Activated naive CD8-positive, alpha-beta T cell treated with anti-CD3 and anti-CD28 coated beads, Interleukin-2, amount 10 ng/mL, durations not matched to agents 7 days and 5 days (primary cell): ENCODE data around the gene LSAMP. TPM values are rescaled to one million over a fixed set of nuclear protein-coding genes. Genes with fewer than 3 reads are reported as not detected.

Source experiments
- ATAC-seq: fragments of 150-1000 bp; cut with Tn5 transposase; one replicate; pipeline ENCODE4 v1.10.0; 2021; ENCODE audit warnings: low read depth, moderate library complexity
- POLR2A ChIA-PET: fragments of 350-600 bp; sonication (Branson Sonifier 250); formaldehyde crosslinking; loops from one replicate; lab custom pipeline; 2021; ENCODE audit warnings: antibody characterized with exemption; lab: Charles Lee
- DNase-seq: peaks from one replicate; pipeline ENCODE4 v3.0.0; 2021
- H3K27ac Mint-ChIP-seq: one replicate; pipeline ENCODE4 v1.8.0; 2022; ENCODE audit warnings: mild to moderate bottlenecking, mixed read lengths
- H3K27me3 Mint-ChIP-seq: one replicate; pipeline ENCODE4 v1.8.0; 2022; ENCODE audit warnings: mild to moderate bottlenecking, moderate library complexity, mixed read lengths
- H3K36me3 Mint-ChIP-seq: one replicate; pipeline ENCODE4 v1.8.0; 2021; ENCODE audit warnings: mild to moderate bottlenecking, mixed read lengths
- H3K4me1 Mint-ChIP-seq: one replicate; pipeline ENCODE4 v1.8.0; 2021; ENCODE audit warnings: mixed read lengths
- H3K4me3 Mint-ChIP-seq: one replicate; pipeline ENCODE4 v1.8.0; 2022; ENCODE audit warnings: mild to moderate bottlenecking, moderate library complexity, mixed read lengths
- H3K9me3 Mint-ChIP-seq: one replicate; pipeline ENCODE4 v1.8.0; 2021; ENCODE audit warnings: mixed read lengths
- total RNA-seq, 2 experiments: library from RNA; stranded (reverse); gene quantifications; one replicate each; pipeline ENCODE4 v1.2.3, GENCODE V29; 2021

LSAMP gene
- total RNA-seq: not detected

GRCh38 chr3:116445311-116445841 is at the start of gene LSAMP:
Gene LSAMP (minus strand): TSS chr3:116445487.
- no peak within 1 kb of the TSS for H3K27ac Mint-ChIP-seq
- H3K4me1 Mint-ChIP-seq: no peaks in the 10 kb centered on the region
- H3K27me3 Mint-ChIP-seq: peaks cover 2% of the 10 kb centered on the region
- no peaks in the 10 kb centered on the region for H3K36me3 Mint-ChIP-seq
- ATAC-seq (no peak), DNase-seq (no peak)
- H3K9me3 Mint-ChIP-seq: peaks cover 2% of the 10 kb centered on the region
- H3K4me3 Mint-ChIP-seq: no peak within 1 kb of the TSS
- POLR2A ChIA-PET: no interaction called here

DNA sequence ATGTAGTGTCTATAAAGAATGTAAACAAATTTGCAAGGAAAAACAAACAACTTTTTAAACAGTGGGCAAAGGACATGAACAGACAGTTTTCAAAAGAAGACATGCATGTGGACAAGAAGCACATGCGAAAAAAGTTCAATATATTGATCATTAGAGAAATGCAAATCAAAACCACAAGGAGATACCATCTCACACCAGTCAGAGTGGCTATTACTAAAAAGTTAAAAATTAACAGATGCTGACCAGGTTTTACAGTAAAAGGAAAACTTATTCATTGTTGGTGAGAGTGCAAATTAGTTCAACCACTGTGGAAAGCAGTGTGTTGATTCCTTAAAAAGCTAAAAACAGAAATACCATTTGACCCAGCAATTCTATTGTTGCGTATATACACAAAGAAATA is 47.1 kb upstream of the LSAMP start:
- no peaks in the 10 kb centered on the region for H3K36me3 Mint-ChIP-seq

GRCh38 chr3:116483135-116483534 is 37.8 kb upstream of the LSAMP start:
- ATAC-seq (no peak), DNase-seq (no peak)
- Mint-ChIP-seq H3K27me3 (no peaks in the 10 kb centered on the region), H3K4me1 (no peaks in the 10 kb centered on the region), H3K9me3 (peaks cover 10% of the 10 kb centered on the region), H3K36me3 (no peaks in the 10 kb centered on the region), H3K27ac (no peak overlapping the region), H3K4me3 (no peak overlapping the region)
- POLR2A ChIA-PET: no interaction called here

More for the DNA sequence above, 47.1 kb upstream of the LSAMP start:
- POLR2A ChIA-PET: no interaction called here
- no peak for DNase-seq
- H3K4me3 Mint-ChIP-seq: no peak overlapping the region
- no peaks in the 10 kb centered on the region for H3K4me1 Mint-ChIP-seq
- no peaks in the 10 kb centered on the region for H3K27me3 Mint-ChIP-seq
- ATAC-seq: no peak
- H3K9me3 Mint-ChIP-seq: peaks cover 12% of the 10 kb centered on the region
- no peak overlapping the region for H3K27ac Mint-ChIP-seq

- POLR2A ChIA-PET: no interaction called here
- no peak for DNase-seq
- Mint-ChIP-seq H3K4me3 (no peak overlapping the region), H3K9me3 (peaks cover 8% of the 10 kb centered on the region), H3K36me3 (no peaks in the 10 kb centered on the region), H3K4me1 (no peaks in the 10 kb centered on the region), H3K27me3 (no peaks in the 10 kb centered on the region), H3K27ac (no peak overlapping the region)
- ATAC-seq: no peak
These were observed 31.4 kb upstream of the LSAMP start for GRCh38 chr3:116476691-116477090.

DNA sequence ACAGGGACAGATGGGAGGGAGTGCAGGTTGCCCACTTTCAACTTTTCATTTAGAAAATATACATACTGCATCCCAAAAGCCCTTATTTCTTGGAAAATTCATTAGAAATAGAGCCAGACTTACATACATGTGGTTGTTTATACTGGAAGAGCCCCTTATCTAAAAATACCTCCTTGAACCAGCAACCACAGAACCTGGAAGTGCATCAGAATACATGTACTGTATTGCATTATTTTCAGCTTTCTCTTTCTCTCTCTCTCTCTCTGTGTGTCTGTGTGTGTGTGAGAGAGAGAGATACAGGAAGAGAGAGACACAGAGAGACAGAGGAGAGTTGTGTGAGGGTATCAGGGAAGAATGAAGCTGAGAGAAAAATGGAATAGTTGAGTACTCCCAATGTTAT is 29.5 kb upstream of the LSAMP start:
- H3K4me1 Mint-ChIP-seq: no peaks in the 10 kb centered on the region
- DNase-seq: no peak
- no peak for ATAC-seq
- POLR2A ChIA-PET: no interaction called here
- H3K9me3 Mint-ChIP-seq: peaks cover 8% of the 10 kb centered on the region
- H3K27me3 Mint-ChIP-seq: no peaks in the 10 kb centered on the region
- no peak overlapping the region for H3K4me3 Mint-ChIP-seq
- H3K36me3 Mint-ChIP-seq: no peaks in the 10 kb centered on the region
- no peak overlapping the region for H3K27ac Mint-ChIP-seq

DNA sequence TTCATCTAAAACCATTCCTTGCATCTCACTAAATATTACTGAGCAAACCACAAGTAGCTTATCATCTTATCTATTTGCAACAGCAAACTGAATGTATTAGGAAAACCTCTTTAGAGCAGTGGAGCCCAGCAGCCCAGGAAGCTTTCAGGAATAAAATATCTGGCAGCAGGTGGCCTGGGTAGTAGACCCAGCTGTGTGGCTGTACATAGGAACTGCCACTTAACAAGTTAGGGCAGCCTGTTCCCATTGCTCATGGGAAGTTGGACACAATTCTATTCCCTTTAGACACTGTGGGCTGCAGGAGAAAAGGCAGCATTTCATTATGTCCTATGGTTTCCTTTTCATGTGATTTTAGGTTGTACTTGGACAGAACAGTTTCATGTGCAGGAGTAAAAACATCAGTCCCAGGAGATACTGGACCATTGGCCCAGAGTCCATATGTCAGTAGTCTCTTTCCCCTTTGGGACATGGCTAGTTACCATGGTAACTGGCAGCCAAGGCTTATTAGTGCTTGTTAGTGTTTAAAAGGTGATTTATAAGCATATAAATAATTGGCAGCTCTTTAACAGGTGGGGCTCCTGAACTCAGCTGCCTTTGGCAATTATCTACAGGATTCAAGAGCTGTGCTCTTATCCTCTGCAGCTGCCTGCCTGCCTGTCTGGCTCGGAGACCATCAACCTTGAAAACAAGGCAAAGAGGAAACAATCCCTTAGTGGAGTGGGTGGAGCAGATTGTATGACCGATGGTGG is 28.9 kb upstream of the LSAMP start:
- Mint-ChIP-seq H3K27ac (no peak overlapping the region), H3K9me3 (peaks cover 5% of the 10 kb centered on the region)

DNA sequence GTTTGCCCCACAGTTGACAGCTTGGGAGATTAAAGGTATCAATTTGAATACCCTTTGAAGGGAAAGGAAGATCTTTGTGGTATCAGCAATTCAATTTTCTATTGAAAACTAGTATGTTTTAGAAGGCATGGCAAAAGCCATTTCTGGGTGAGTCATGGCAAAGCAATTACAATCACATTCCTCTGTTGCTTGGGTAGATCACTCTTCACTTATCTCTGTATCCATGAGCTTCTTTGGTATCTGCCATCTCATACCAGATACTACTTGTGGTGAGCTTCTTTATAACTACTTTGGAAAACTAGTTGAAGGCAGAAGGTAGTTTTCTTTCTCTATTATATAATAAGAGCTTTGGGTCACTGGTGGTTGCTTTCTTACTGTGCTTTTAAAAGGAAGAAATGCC is 28.3 kb upstream of the LSAMP start:
- no peak overlapping the region for H3K4me3 Mint-ChIP-seq
- DNase-seq (no peak), ATAC-seq (no peak)
- no peaks in the 10 kb centered on the region for H3K4me1 Mint-ChIP-seq
- H3K9me3 Mint-ChIP-seq: peaks cover 2% of the 10 kb centered on the region
- H3K27ac Mint-ChIP-seq: no peak overlapping the region
- H3K36me3 Mint-ChIP-seq: no peaks in the 10 kb centered on the region
- POLR2A ChIA-PET: no interaction called here
- no peaks in the 10 kb centered on the region for H3K27me3 Mint-ChIP-seq

More for the DNA sequence above, 28.9 kb upstream of the LSAMP start:
- no peaks in the 10 kb centered on the region for H3K4me1 Mint-ChIP-seq
- H3K4me3 Mint-ChIP-seq: no peak overlapping the region
- DNase-seq: no peak
- H3K36me3 Mint-ChIP-seq: no peaks in the 10 kb centered on the region
- no peak for ATAC-seq
- POLR2A ChIA-PET: no interaction called here
- H3K27me3 Mint-ChIP-seq: no peaks in the 10 kb centered on the region

GRCh38 chr3:116470605-116471197 is 25.4 kb upstream of the LSAMP start:
- Mint-ChIP-seq H3K4me1 (no peaks in the 10 kb centered on the region), H3K4me3 (no peak overlapping the region), H3K27me3 (no peaks in the 10 kb centered on the region), H3K36me3 (no peaks in the 10 kb centered on the region), H3K27ac (no peak overlapping the region), H3K9me3 (peaks cover 2% of the 10 kb centered on the region)
- DNase-seq (no peak), ATAC-seq (no peak)
- POLR2A ChIA-PET: no interaction called here

- H3K36me3 Mint-ChIP-seq: no peaks in the 10 kb centered on the region
- H3K9me3 Mint-ChIP-seq: peaks cover 2% of the 10 kb centered on the region
- no peak for ATAC-seq
- no peaks in the 10 kb centered on the region for H3K27me3 Mint-ChIP-seq
- POLR2A ChIA-PET: no interaction called here
- H3K4me1 Mint-ChIP-seq: no peaks in the 10 kb centered on the region
- no peak overlapping the region for H3K27ac Mint-ChIP-seq
- no peak for DNase-seq
- no peak overlapping the region for H3K4me3 Mint-ChIP-seq
These were observed 24.3 kb upstream of the LSAMP start for GRCh38 chr3:116469546-116469945.

DNA sequence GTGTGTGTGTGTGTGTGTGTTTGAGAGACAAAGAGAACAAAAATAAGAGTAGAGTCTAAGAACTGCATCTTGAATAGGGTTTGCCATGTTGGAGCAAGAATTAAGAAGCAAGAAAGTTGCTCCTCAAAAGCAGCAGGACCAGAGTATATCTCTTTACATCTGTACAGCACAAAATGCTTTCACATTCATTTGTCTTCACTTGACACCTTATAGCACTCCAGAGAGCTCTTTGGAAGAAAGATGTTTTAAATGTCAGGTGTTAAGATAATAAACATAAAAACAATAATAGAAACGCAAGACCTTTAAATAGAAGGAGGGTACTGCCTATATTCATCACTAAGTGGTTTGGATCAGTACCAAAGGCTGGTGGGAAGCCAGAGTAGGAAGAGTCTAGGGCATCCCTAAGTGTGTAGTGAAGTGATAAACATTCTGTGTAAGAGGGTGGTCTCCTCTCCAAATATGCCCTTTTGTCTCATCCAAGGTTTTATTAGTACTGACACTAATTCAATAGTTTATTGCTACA is 19.1 kb upstream of the LSAMP start:
- POLR2A ChIA-PET: no interaction called here
- no peaks in the 10 kb centered on the region for H3K27me3 Mint-ChIP-seq
- H3K36me3 Mint-ChIP-seq: no peaks in the 10 kb centered on the region
- ATAC-seq (no peak), DNase-seq (no peak)
- H3K4me3 Mint-ChIP-seq: no peak overlapping the region
- no peaks in the 10 kb centered on the region for H3K4me1 Mint-ChIP-seq
- no peaks in the 10 kb centered on the region for H3K9me3 Mint-ChIP-seq
- no peak overlapping the region for H3K27ac Mint-ChIP-seq

DNA sequence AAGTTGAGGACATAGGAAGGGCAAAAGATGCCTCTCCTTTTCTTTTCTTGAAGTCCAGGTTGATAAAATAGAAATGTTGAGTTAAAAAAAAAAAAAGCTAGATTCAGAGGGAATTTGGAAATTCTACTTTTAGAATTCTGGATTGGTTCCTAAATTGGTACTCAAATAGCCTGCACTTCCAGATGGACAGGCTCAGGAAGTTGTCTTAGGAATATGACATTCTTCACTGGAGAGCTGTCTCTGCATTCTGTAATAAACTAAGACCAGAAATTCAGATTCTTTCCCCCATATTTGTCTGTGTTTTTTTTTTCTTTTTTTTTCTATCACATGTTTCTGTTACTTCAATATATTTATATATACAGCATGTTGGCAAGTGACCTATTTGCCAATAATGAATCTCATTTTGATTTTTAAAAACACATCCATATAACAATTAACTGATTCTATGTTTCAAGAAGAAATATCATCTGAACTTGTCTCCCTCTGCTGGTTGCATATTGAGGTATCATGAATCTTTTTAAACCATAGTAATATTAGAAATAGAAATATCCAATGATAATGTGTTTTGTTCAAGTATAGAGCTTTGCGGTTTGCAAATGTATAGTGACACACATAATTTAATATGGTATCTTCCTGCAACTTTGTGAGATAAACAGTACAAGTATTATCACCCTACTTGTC is 8.5 kb upstream of the LSAMP start:
- POLR2A ChIA-PET: no interaction called here
- Mint-ChIP-seq H3K36me3 (no peaks in the 10 kb centered on the region), H3K9me3 (peaks cover 4% of the 10 kb centered on the region), H3K27me3 (no peaks in the 10 kb centered on the region), H3K4me3 (no peak overlapping the region), H3K4me1 (no peaks in the 10 kb centered on the region), H3K27ac (no peak overlapping the region)
- DNase-seq (no peak), ATAC-seq (no peak)

DNA sequence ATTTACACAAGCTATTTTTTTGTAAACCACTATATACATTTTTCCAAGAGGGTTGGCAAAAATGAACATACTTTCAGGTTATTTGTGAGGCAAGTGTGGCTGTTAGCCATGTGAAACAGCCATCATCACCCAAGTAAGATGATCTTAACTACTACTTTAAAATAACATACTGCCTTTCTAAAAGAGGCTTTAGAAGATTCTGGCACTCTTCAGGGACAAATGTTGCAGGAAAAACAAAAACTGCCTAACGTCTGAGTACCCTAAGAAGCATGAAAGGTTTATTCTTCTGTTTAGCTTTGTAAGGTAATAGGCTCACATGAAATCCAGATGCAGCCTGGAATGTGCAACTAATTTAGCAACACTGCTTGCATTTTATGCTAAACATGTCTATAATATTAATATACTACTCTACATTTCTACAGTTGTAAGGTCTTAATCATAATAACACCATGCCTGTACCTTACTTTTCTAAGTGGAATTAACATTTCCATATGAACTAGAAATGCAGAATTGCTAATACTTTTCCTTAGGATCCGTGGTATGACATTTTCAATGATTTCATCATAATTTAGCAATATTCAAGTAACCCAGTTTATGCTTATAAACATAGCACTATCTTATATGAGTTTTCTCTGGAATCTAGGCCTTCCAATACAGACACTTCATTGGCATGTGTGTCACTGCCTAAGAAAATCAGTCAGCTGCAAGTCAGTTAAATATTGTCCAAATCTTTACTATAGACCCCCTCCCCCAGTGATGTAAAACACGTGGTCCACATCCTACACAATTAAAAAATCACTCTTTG is 4.5 kb upstream of the LSAMP start:
- H3K4me3 Mint-ChIP-seq: no peak overlapping the region
- H3K27ac Mint-ChIP-seq: no peak overlapping the region
- DNase-seq (no peak), ATAC-seq (no peak)
- H3K36me3 Mint-ChIP-seq: no peaks in the 10 kb centered on the region
- no peaks in the 10 kb centered on the region for H3K27me3 Mint-ChIP-seq
- POLR2A ChIA-PET: no interaction called here
- peaks cover 2% of the 10 kb centered on the region for H3K9me3 Mint-ChIP-seq
- H3K4me1 Mint-ChIP-seq: no peaks in the 10 kb centered on the region

DNA sequence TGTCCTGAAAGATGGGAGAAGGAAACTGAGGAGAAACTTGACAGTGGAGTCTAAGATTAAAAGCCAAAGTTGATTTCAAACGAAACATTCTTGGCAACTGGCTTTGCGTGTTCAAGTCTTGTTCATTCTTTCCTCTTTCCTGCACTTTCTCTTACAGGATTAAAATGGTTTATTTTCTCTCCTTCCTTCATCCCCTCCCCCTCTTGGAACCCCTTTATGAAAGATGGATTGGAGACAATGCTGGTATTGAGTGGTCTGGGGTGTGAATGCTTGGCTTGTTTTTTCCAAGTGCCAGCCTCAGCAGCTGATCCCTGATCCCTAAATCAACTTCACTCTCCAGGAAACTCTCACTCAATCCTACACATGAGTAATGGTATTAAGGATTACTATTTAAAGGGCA is 703 bp upstream of the LSAMP start:
- Mint-ChIP-seq H3K27ac (no peak overlapping the region), H3K4me1 (no peaks in the 10 kb centered on the region), H3K9me3 (peaks cover 2% of the 10 kb centered on the region), H3K27me3 (peaks cover 2% of the 10 kb centered on the region), H3K36me3 (no peaks in the 10 kb centered on the region), H3K4me3 (no peak overlapping the region)
- POLR2A ChIA-PET: no interaction called here
- ATAC-seq: no peak
- DNase-seq: no peak
